Tibial nerve (tissue), 4 donors: ENCODE measurements around the gene NHERF1. TPM values are rescaled to one million over a fixed set of nuclear protein-coding genes. Genes with fewer than 3 reads are reported as not detected.

Source experiments
- DNase-seq, 2 donors: peaks; one replicate each; pipeline ENCODE4 v3.0.0-alpha.2; 2019; ENCODE audit warnings: low spot score in 2 of 2
- H3K27ac ChIP-seq, 4 donors: fragments of 200-600 bp; sonication (generic) in 3 of 4; one replicate each; pipeline ENCODE4 v1.5.1; 2017 to 2019; ENCODE audit warnings: mild to moderate bottlenecking in 1 of 4
- H3K27me3 ChIP-seq, 2 donors: fragments of 200-600 bp; sonication (generic) in 1 of 2; one replicate each; pipeline versions ENCODE4 v1.5.1 to v1.6.0; 2017 to 2019
- H3K36me3 ChIP-seq, 3 donors: fragments of 200-600 bp; sonication (generic); one replicate each; pipeline ENCODE4 v1.5.1; 2018 to 2019
- H3K4me1 ChIP-seq, 4 donors: fragments of 200-600 bp; sonication (generic) in 3 of 4; one replicate each; pipeline ENCODE4 v1.5.1; 2017 to 2019
- H3K4me3 ChIP-seq, 4 donors: fragments of 200-600 bp; sonication (generic) in 3 of 4; one replicate each; pipeline ENCODE4 v1.5.1; 2017 to 2019; ENCODE audit warnings: mild to moderate bottlenecking in 1 of 4, moderate library complexity in 1 of 4
- H3K9me3 ChIP-seq, 4 donors: fragments of 200-600 bp; sonication (generic) in 3 of 4; one replicate each; pipeline ENCODE4 v1.5.1; 2017 to 2019
- EP300 ChIP-seq, 2 donors: sonication (generic); formaldehyde crosslinking; IDR thresholded peaks; one replicate each; pipeline ENCODE4 v1.6.1; 2017; ENCODE audit warnings: antibody characterized with exemption in 2 of 2, mild to moderate bottlenecking in 1 of 2
- POLR2A ChIP-seq, 2 donors: fragments of 450-650 bp; IDR thresholded peaks; one replicate each; pipeline ENCODE4 v1.6.1; 2017; ENCODE audit warnings: antibody characterized with exemption in 2 of 2, mild to moderate bottlenecking in 2 of 2, moderate library complexity in 2 of 2
- WGBS, 2 donors: methylation state at CpG; one replicate each; pipeline ENCODE4 v1.1.5; 2018; 5-methylcytosine and 5-hydroxymethylcytosine counted together
- total RNA-seq, 4 donors: library from RNA; depleted of rRNA; stranded (reverse); fragments of >200 nt; gene quantifications; one replicate each; pipeline ENCODE4 v1.1.0, GENCODE V29; 2016
- TF ChIP-seq, protein P1 (sequence below), 5 experiments: fragments of 200-600 bp in 3 of 5; fragments of 450-650 bp in 2 of 5; sonication (generic) in 3 of 5; IDR thresholded peaks; one replicate each; pipeline ENCODE4 v1.5.1; 2016 to 2019; ENCODE audit warnings: antibody characterized with exemption in 5 of 5, mild to moderate bottlenecking in 3 of 5, moderate library complexity in 2 of 5

NHERF1 gene
- total RNA-seq, 4 donors from 2014 or later: 42.2 to 55.2 (median 53.0) TPM

- peak overlapping the region; percentile 65 to 94 (median 92) for H3K27ac ChIP-seq
- no peak for TF ChIP-seq POLR2A (IDR thresholded peaks at IDR 0.05)
- TF ChIP-seq, protein P1, sequence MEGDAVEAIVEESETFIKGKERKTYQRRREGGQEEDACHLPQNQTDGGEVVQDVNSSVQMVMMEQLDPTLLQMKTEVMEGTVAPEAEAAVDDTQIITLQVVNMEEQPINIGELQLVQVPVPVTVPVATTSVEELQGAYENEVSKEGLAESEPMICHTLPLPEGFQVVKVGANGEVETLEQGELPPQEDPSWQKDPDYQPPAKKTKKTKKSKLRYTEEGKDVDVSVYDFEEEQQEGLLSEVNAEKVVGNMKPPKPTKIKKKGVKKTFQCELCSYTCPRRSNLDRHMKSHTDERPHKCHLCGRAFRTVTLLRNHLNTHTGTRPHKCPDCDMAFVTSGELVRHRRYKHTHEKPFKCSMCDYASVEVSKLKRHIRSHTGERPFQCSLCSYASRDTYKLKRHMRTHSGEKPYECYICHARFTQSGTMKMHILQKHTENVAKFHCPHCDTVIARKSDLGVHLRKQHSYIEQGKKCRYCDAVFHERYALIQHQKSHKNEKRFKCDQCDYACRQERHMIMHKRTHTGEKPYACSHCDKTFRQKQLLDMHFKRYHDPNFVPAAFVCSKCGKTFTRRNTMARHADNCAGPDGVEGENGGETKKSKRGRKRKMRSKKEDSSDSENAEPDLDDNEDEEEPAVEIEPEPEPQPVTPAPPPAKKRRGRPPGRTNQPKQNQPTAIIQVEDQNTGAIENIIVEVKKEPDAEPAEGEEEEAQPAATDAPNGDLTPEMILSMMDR (IDR thresholded peaks at IDR 0.05): no peak
- no peaks in the 10 kb centered on the region for H3K36me3 ChIP-seq
- H3K27me3 ChIP-seq: no peaks in the 10 kb centered on the region
- DNase-seq: no peak
- peaks cover 0 to 78% (median 59%) of the 10 kb centered on the region in 4 donors for H3K4me1 ChIP-seq
- 2 to 5% methylated on average over 33 to 44 of the region's 46 CpGs for WGBS, 2 donors
- H3K9me3 ChIP-seq: no peaks in the 10 kb centered on the region
- peak overlapping the region; percentile 82 to 98 (median 92) for H3K4me3 ChIP-seq
Measured at GRCh38 chr17:74749279-74750038, 1.0 kb downstream of the NHERF1 start.

GRCh38 chr17:74750039-74750326 lies 1.6 kb downstream of the NHERF1 start:
- peaks cover 0 to 78% (median 60%) of the 10 kb centered on the region in 4 donors for H3K4me1 ChIP-seq
- TF ChIP-seq EP300 (IDR thresholded peaks at IDR 0.05) (no peak), POLR2A (IDR thresholded peaks at IDR 0.05) (no peak)
- TF ChIP-seq, protein P1 (IDR thresholded peaks at IDR 0.05): no peak
- H3K9me3 ChIP-seq: no peaks in the 10 kb centered on the region
- H3K36me3 ChIP-seq: no peaks in the 10 kb centered on the region
- no peaks in the 10 kb centered on the region for H3K27me3 ChIP-seq
- H3K4me3 ChIP-seq: peak overlapping the region; percentile 82 to 98 (median 92)
- peak overlapping the region; percentile 65 to 94 (median 92) for H3K27ac ChIP-seq
- WGBS, 2 donors: 25 to 39% methylated on average over 6 of the region's 6 CpGs
- DNase-seq: no peak

DNA sequence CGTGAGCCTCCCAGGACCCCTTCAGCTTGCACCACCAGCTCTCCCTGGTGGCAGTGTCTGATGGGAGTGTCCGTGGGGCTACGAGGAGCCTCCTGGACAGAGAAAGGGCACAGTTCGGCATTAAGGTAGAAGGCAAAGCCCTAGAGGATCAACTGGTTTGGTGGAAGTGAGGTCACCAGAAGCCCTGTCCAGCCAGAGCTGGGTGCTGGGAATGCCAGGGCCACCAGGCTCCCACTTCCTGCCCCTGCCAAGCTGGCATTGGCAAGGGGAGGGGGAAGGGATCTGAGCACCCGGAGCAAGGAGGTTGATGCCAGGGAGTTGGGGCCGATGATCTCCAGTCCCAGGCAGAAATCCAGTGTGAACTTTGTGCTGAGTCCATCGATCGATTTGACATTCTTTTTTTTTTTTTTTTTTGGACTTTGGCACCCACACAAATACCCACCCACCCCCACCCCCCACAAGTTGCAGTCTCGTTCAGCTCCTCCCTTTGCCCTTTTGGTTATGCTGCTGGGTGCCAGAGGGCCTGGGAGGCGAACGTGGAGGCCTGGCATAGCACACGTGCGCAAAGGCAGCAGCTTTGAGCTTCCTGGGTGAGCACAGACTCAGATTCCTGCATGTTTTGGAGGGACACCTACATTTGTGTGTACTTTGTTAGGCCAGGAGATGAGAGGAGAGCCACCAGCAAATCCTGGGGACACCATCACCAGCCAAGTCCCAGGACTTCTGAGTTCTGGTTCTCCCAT lies 2.1 kb downstream of the NHERF1 start:
- H3K36me3 ChIP-seq: no peaks in the 10 kb centered on the region
- peak in 1 of 2 donors; percentile 16 for TF ChIP-seq POLR2A (IDR thresholded peaks at IDR 0.05)
- TF ChIP-seq EP300 (IDR thresholded peaks at IDR 0.05): peak in 1 of 2 donors; percentile 41
- TF ChIP-seq, protein P1 (IDR thresholded peaks at IDR 0.05): no peak

GRCh38 chr17:74752415-74752814 lies 4.0 kb downstream of the NHERF1 start:
- no peak overlapping the region for H3K4me3 ChIP-seq
- H3K27me3 ChIP-seq: no peaks in the 10 kb centered on the region
- H3K9me3 ChIP-seq: no peaks in the 10 kb centered on the region
- no peaks in the 10 kb centered on the region for H3K36me3 ChIP-seq
- 64 to 65% methylated on average over 9 of the region's 9 CpGs for WGBS, 2 donors
- DNase-seq: no peak
- peaks cover 0 to 85% (median 57%) of the 10 kb centered on the region in 4 donors for H3K4me1 ChIP-seq
- TF ChIP-seq EP300 (IDR thresholded peaks at IDR 0.05) (no peak), POLR2A (IDR thresholded peaks at IDR 0.05) (no peak)
- TF ChIP-seq, protein P1 (IDR thresholded peaks at IDR 0.05): no peak
- peak overlapping the region in 3 of 4 donors; percentile 77 to 94 (median 91) for H3K27ac ChIP-seq

More for the DNA sequence above, 2.1 kb downstream of the NHERF1 start:
- Histone ChIP-seq H3K4me3 (peak overlapping the region; percentile 82 to 98 (median 92)), H3K27me3 (no peaks in the 10 kb centered on the region), H3K9me3 (no peaks in the 10 kb centered on the region), H3K4me1 (peaks cover 0 to 78% (median 57%) of the 10 kb centered on the region in 4 donors), H3K27ac (peak overlapping the region; percentile 65 to 94 (median 92))
- WGBS, 2 donors: 15 to 26% methylated on average over 13 of the region's 13 CpGs
- DNase-seq: no peak
